Measurements from ENCODE around the gene GNA12.

Gene GNA12

GRCh38 chr7:2802101-2802500 lies 42.0 kb downstream of the GNA12 start:
- peak; percentile 44 for DNase-seq

- peak; percentile 54 for DNase-seq
These were observed 43.0 kb downstream of the GNA12 start for GRCh38 chr7:2800931-2801688.

- DNase-seq = no peak
These were observed 43.7 kb downstream of the GNA12 start for GRCh38 chr7:2800220-2800930.

GRCh38 chr7:2799253-2799652 lies 44.9 kb downstream of the GNA12 start:
- no peak for DNase-seq

GRCh38 chr7:2798669-2799068 lies 45.4 kb downstream of the GNA12 start:
- no peak for DNase-seq

GRCh38 chr7:2796358-2797352 lies 47.5 kb downstream of the GNA12 start:
- DNase-seq = no peak

GRCh38 chr7:2795906-2796305 lies 48.2 kb downstream of the GNA12 start:
- DNase-seq = no peak

- no peak for DNase-seq
These were observed 49.1 kb downstream of the GNA12 start for GRCh38 chr7:2794836-2795636.

- DNase-seq = no peak
These were observed 51.1 kb downstream of the GNA12 start for GRCh38 chr7:2792856-2793487.

- no peak for DNase-seq
These were observed 51.9 kb downstream of the GNA12 start for GRCh38 chr7:2792235-2792634.

GRCh38 chr7:2791390-2791789 lies 52.7 kb downstream of the GNA12 start:
- DNase-seq = no peak

GRCh38 chr7:2787251-2787951 lies 56.7 kb downstream of the GNA12 start:
- DNase-seq = peak; percentile 22

GRCh38 chr7:2786607-2787116 lies 57.4 kb downstream of the GNA12 start:
- DNase-seq = no peak

- DNase-seq = peak; percentile 42
These were observed 59.0 kb downstream of the GNA12 start for GRCh38 chr7:2785071-2785500.

GRCh38 chr7:2782565-2782964 lies 61.5 kb downstream of the GNA12 start:
- DNase-seq = no peak

GRCh38 chr7:2782121-2782520 lies 62.0 kb downstream of the GNA12 start:
- DNase-seq = no peak

- DNase-seq = no peak
These were observed 62.5 kb downstream of the GNA12 start for GRCh38 chr7:2781636-2782035.

GRCh38 chr7:2779051-2779450 lies 65.1 kb downstream of the GNA12 start:
- no peak for DNase-seq

GRCh38 chr7:2777898-2778535 lies 66.1 kb downstream of the GNA12 start:
- DNase-seq = no peak

- no peak for DNase-seq
These were observed 67.7 kb downstream of the GNA12 start for GRCh38 chr7:2776401-2776800.
